ENCODE data around the gene SLC15A5.

SLC15A5 gene

GRCh38 chr12:16175840-16176239 lies 101.6 kb downstream of the SLC15A5 start:
- Mint-ChIP-seq H3K9me3 (no peaks in the 10 kb centered on the region), H3K27me3 (ENCODE audit: low read depth) (no peaks in the 10 kb centered on the region), H3K4me1 (ENCODE audit: low read depth) (no peaks in the 10 kb centered on the region), H3K27ac (no peak overlapping the region), H3K36me3 (ENCODE audit: low read depth) (no peaks in the 10 kb centered on the region), H3K4me3 (no peak overlapping the region)

DNA sequence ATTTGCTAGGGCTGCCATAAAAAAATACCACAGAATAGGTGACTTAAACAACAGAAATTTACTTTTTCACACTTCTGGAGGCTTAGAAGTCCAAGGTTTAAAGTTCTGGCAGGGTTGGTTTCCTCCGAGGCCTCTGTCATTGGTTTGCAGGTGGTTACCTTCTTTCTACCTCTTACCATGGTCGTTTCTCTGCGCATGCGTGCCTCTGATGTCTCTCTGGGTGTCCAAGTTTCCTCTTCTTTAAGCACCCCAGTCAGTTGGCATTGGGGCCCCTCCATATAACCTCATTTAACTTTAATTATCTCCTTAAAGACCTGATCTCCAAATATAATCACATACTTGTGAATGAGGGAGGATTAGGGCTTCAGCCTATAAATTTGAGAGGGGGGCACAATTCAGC lies 103.2 kb downstream of the SLC15A5 start:
- no peaks in the 10 kb centered on the region for H3K9me3 Mint-ChIP-seq
- H3K4me1 Mint-ChIP-seq (ENCODE audit: low read depth) = no peaks in the 10 kb centered on the region
- no peak overlapping the region for H3K27ac Mint-ChIP-seq
- H3K36me3 Mint-ChIP-seq (ENCODE audit: low read depth) = no peaks in the 10 kb centered on the region
- H3K4me3 Mint-ChIP-seq = no peak overlapping the region
- no peaks in the 10 kb centered on the region for H3K27me3 Mint-ChIP-seq (ENCODE audit: low read depth)

GRCh38 chr12:16171348-16171747 lies 106.1 kb downstream of the SLC15A5 start:
- Mint-ChIP-seq H3K4me3 (no peak overlapping the region), H3K36me3 (ENCODE audit: low read depth) (no peaks in the 10 kb centered on the region), H3K9me3 (no peaks in the 10 kb centered on the region), H3K4me1 (ENCODE audit: low read depth) (no peaks in the 10 kb centered on the region), H3K27me3 (ENCODE audit: low read depth) (no peaks in the 10 kb centered on the region), H3K27ac (no peak overlapping the region)

DNA sequence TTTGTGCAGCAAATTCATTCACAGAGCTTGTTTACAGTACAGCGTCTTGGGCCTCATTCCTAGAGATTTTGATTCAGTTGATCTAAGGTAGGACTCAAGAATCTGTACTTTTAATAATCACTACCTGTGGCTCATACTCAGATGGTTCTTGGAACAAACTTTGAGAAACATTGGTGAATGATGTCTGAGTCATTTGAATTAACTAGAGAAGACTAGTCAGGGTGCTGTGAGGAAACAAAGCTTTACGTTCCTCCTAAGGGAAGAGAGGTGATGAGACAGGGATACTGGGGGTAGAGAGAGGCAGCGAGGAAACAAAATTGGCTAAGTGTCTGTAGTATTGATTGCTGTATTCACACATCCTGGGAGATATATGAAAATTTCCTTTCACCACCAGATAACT lies 109.4 kb downstream of the SLC15A5 start:
- Mint-ChIP-seq H3K27ac (no peak overlapping the region), H3K4me3 (no peak overlapping the region), H3K27me3 (ENCODE audit: low read depth) (no peaks in the 10 kb centered on the region), H3K9me3 (no peaks in the 10 kb centered on the region), H3K36me3 (ENCODE audit: low read depth) (no peaks in the 10 kb centered on the region), H3K4me1 (ENCODE audit: low read depth) (no peaks in the 10 kb centered on the region)

- no peaks in the 10 kb centered on the region for H3K4me1 Mint-ChIP-seq (ENCODE audit: low read depth)
- no peaks in the 10 kb centered on the region for H3K9me3 Mint-ChIP-seq
- H3K4me3 Mint-ChIP-seq = no peak overlapping the region
- no peaks in the 10 kb centered on the region for H3K27me3 Mint-ChIP-seq (ENCODE audit: low read depth)
- H3K36me3 Mint-ChIP-seq (ENCODE audit: low read depth) = no peaks in the 10 kb centered on the region
- no peak overlapping the region for H3K27ac Mint-ChIP-seq
Observed at GRCh38 chr12:16166563-16167470, 110.7 kb downstream of the SLC15A5 start.

- Mint-ChIP-seq H3K27ac (no peak overlapping the region), H3K9me3 (no peaks in the 10 kb centered on the region), H3K36me3 (ENCODE audit: low read depth) (no peaks in the 10 kb centered on the region)
Observed at GRCh38 chr12:16165506-16165905, 112.0 kb downstream of the SLC15A5 start.

DNA sequence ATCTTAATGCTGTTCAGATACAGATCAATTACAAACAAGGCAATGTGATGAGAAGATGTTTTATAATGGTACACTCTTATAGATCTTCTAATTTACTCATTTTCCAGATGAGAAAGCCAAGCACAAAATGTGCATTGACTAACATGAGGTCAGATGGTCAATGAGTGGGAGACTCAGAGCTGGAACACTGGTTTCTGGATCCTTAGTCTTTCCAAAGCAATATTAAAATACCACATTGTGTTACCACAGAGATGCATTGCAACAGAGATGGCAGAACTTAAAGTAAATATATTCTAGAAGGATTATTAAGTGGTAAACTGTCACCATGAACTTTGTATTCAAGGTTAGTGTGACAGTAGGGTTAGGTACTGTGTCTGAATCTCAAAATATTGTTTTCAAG lies 113.6 kb downstream of the SLC15A5 start:
- H3K4me1 Mint-ChIP-seq (ENCODE audit: low read depth) = no peaks in the 10 kb centered on the region
- H3K27ac Mint-ChIP-seq = no peak overlapping the region
- no peaks in the 10 kb centered on the region for H3K36me3 Mint-ChIP-seq (ENCODE audit: low read depth)
- H3K27me3 Mint-ChIP-seq (ENCODE audit: low read depth) = no peaks in the 10 kb centered on the region
- H3K4me3 Mint-ChIP-seq = no peak overlapping the region
- no peaks in the 10 kb centered on the region for H3K9me3 Mint-ChIP-seq

More at GRCh38 chr12:16165506-16165905, 112.0 kb downstream of the SLC15A5 start:
- Mint-ChIP-seq H3K4me3 (no peak overlapping the region), H3K4me1 (ENCODE audit: low read depth) (no peaks in the 10 kb centered on the region), H3K27me3 (ENCODE audit: low read depth) (no peaks in the 10 kb centered on the region)

GRCh38 chr12:16163146-16163545 lies 114.3 kb downstream of the SLC15A5 start:
- H3K27me3 Mint-ChIP-seq (ENCODE audit: low read depth) = no peaks in the 10 kb centered on the region
- H3K4me1 Mint-ChIP-seq (ENCODE audit: low read depth) = no peaks in the 10 kb centered on the region
- H3K36me3 Mint-ChIP-seq (ENCODE audit: low read depth) = no peaks in the 10 kb centered on the region
- H3K9me3 Mint-ChIP-seq = no peaks in the 10 kb centered on the region
- no peak overlapping the region for H3K27ac Mint-ChIP-seq
- no peak overlapping the region for H3K4me3 Mint-ChIP-seq

GRCh38 chr12:16159571-16159970 lies 117.9 kb downstream of the SLC15A5 start:
- H3K27ac Mint-ChIP-seq = no peak overlapping the region
- no peaks in the 10 kb centered on the region for H3K36me3 Mint-ChIP-seq (ENCODE audit: low read depth)
- H3K27me3 Mint-ChIP-seq (ENCODE audit: low read depth) = no peaks in the 10 kb centered on the region
- H3K4me3 Mint-ChIP-seq = no peak overlapping the region
- H3K9me3 Mint-ChIP-seq = no peaks in the 10 kb centered on the region
- no peaks in the 10 kb centered on the region for H3K4me1 Mint-ChIP-seq (ENCODE audit: low read depth)

- no peak overlapping the region for H3K4me3 Mint-ChIP-seq
- no peak overlapping the region for H3K27ac Mint-ChIP-seq
- H3K36me3 Mint-ChIP-seq (ENCODE audit: low read depth) = no peaks in the 10 kb centered on the region
- no peaks in the 10 kb centered on the region for H3K4me1 Mint-ChIP-seq (ENCODE audit: low read depth)
- H3K9me3 Mint-ChIP-seq = no peaks in the 10 kb centered on the region
- H3K27me3 Mint-ChIP-seq (ENCODE audit: low read depth) = no peaks in the 10 kb centered on the region
Observed at GRCh38 chr12:16158050-16158449, 119.4 kb downstream of the SLC15A5 start.

DNA sequence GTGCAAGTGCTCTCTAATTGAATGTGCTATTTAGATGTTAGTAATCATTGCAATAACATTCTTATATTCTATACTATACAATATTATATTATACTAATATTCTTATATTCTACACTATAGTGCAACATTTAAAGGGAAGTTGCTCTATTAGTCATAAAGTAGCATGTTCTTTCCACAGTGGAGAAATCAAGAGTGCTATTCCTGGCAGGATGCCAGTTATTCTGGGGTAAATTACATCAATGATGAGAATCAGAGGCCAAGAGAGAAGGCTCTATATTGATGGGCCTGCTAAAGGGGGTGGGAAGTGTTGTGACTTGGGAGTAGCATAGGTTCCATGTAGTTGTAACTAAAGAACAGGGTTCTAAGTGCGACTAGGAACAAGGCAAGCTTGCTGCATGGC lies 121.5 kb downstream of the SLC15A5 start:
- Mint-ChIP-seq H3K27ac (no peak overlapping the region), H3K9me3 (no peaks in the 10 kb centered on the region), H3K27me3 (ENCODE audit: low read depth) (no peaks in the 10 kb centered on the region), H3K4me1 (ENCODE audit: low read depth) (no peaks in the 10 kb centered on the region), H3K36me3 (ENCODE audit: low read depth) (no peaks in the 10 kb centered on the region), H3K4me3 (no peak overlapping the region)

DNA sequence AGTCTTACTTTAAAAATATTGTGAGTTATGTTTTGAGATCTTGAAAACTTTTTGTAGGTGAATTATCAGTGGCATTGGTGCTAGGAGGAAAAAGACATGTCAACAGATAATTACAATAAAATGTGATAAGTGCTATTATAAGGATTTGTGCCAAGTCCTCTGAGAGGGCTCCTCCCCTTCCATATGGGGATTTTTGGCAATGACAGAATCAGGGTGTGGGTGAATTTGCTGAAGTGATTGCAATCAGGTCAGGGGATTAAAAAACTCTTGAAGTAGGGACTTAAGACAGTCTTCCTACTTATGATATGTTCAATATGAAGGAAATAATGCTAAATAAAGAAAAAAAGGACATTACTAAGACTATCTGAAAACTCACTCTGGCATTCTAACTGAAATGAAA lies 122.5 kb downstream of the SLC15A5 start:
- H3K4me3 Mint-ChIP-seq = no peak overlapping the region
- no peaks in the 10 kb centered on the region for H3K36me3 Mint-ChIP-seq (ENCODE audit: low read depth)
- no peaks in the 10 kb centered on the region for H3K27me3 Mint-ChIP-seq (ENCODE audit: low read depth)
- no peaks in the 10 kb centered on the region for H3K4me1 Mint-ChIP-seq (ENCODE audit: low read depth)
- no peaks in the 10 kb centered on the region for H3K9me3 Mint-ChIP-seq
- no peak overlapping the region for H3K27ac Mint-ChIP-seq

- Mint-ChIP-seq H3K27ac (no peak overlapping the region), H3K36me3 (ENCODE audit: low read depth) (no peaks in the 10 kb centered on the region), H3K4me3 (no peak overlapping the region), H3K9me3 (no peaks in the 10 kb centered on the region), H3K27me3 (ENCODE audit: low read depth) (no peaks in the 10 kb centered on the region), H3K4me1 (ENCODE audit: low read depth) (no peaks in the 10 kb centered on the region)
Observed at GRCh38 chr12:16152885-16153673, 124.4 kb downstream of the SLC15A5 start.

GRCh38 chr12:16150276-16150675 lies 127.2 kb downstream of the SLC15A5 start:
- Mint-ChIP-seq H3K36me3 (ENCODE audit: low read depth) (no peaks in the 10 kb centered on the region), H3K27me3 (ENCODE audit: low read depth) (no peaks in the 10 kb centered on the region), H3K9me3 (no peaks in the 10 kb centered on the region), H3K27ac (no peak overlapping the region), H3K4me3 (no peak overlapping the region), H3K4me1 (ENCODE audit: low read depth) (no peaks in the 10 kb centered on the region)

- H3K4me1 Mint-ChIP-seq (ENCODE audit: low read depth) = no peaks in the 10 kb centered on the region
- H3K27me3 Mint-ChIP-seq (ENCODE audit: low read depth) = no peaks in the 10 kb centered on the region
- H3K36me3 Mint-ChIP-seq (ENCODE audit: low read depth) = no peaks in the 10 kb centered on the region
- no peaks in the 10 kb centered on the region for H3K9me3 Mint-ChIP-seq
- H3K4me3 Mint-ChIP-seq = no peak overlapping the region
- H3K27ac Mint-ChIP-seq = no peak overlapping the region
Observed at GRCh38 chr12:16148938-16149337, 128.5 kb downstream of the SLC15A5 start.
